A549 (cell line): Measurements from ENCODE around the gene PIK3R6. TPM values are rescaled to one million over a fixed set of nuclear protein-coding genes. Genes with fewer than 3 reads are reported as not detected.

ENCODE experiments used
- ATAC-seq, 2 experiments: fragments of 200-7000 bp in 1 of 2; fragments of >200 bp in 1 of 2; cut with Nextera tagmentation in 1 of 2; cut with Tn5 transposase in 1 of 2; 3 replicates each; pipeline versions ENCODE4 v1.8.0 to v1.9.1; 2018 to 2020; ENCODE audit warnings: mild to moderate bottlenecking in 1 of 2, moderate library complexity in 1 of 2
- CTCF ChIA-PET: fragments of 300-600 bp; sonication (Branson Sonifier 250); formaldehyde crosslinking; extraction: SDS; loops from one replicate; lab custom pipeline; 2021; ENCODE audit warnings: antibody characterized with exemption, inconsistent platforms; lab: Yijun Ruan, JAX
- POLR2A ChIA-PET: fragments of 350-600 bp; formaldehyde crosslinking; extraction: SDS; loops from one replicate; lab custom pipeline; 2021; ENCODE audit warnings: antibody characterized with exemption, inconsistent platforms; lab: Yijun Ruan, JAX
- DNase-seq, 2 experiments: peaks; one replicate each; pipeline versions ENCODE4 v3.0.0 to v3.0.0-alpha.2; 2011 to 2016; ENCODE audit warnings: low read depth in 1 of 2, low spot score in 1 of 2
- FAIRE-seq: peaks from 2 replicates; lab custom pipeline; 2011; peaks lifted over from hg19 to GRCh38; lab: Jason Lieb, UNC
- H3K27ac ChIP-seq, 2 experiments: fragments of >200 bp; sonication (Bioruptor Twin); formaldehyde crosslinking; 3 replicates each; pipeline ENCODE4 v1.5.1; 2016 to 2017
- H3K4me1 ChIP-seq: fragments of >200 bp; sonication (Bioruptor Twin); formaldehyde crosslinking; 3 replicates; pipeline ENCODE4 v1.6.1; 2016
- H3K4me2 ChIP-seq: fragments of >200 bp; sonication (Bioruptor Twin); formaldehyde crosslinking; 3 replicates; pipeline ENCODE4 v1.6.1; 2016
- H3K4me3 ChIP-seq: fragments of >200 bp; sonication (Bioruptor Twin); formaldehyde crosslinking; 3 replicates; pipeline ENCODE4 v1.5.1; 2016
- H3K9me3 ChIP-seq: fragments of >200 bp; sonication (Bioruptor Twin); formaldehyde crosslinking; 3 replicates; pipeline ENCODE4 v1.6.1; 2016
- E2F6 ChIP-seq: IDR thresholded peaks from 2 replicates; pipeline ENCODE4 v1.6.1; 2012; ENCODE audit warnings: low read depth, borderline replicate concordance
- ESRRA ChIP-seq: fragments of 150-350 bp; IDR thresholded peaks from 2 replicates; pipeline ENCODE4 v1.6.1; 2014; ENCODE audit warnings: mild to moderate bottlenecking, low read length, borderline replicate concordance
- FOSL2 ChIP-seq, 2 experiments: fragments of 450-650 bp in 1 of 2; fragments of >200 bp in 1 of 2; sonication (Bioruptor Twin) in 1 of 2; formaldehyde crosslinking; IDR thresholded peaks; 2 replicates each; pipeline versions ENCODE4 v1.5.0 to v1.6.1; 2016 to 2020; ENCODE audit warnings: mild to moderate bottlenecking in 1 of 2, moderate library complexity in 1 of 2
- HEYL ChIP-seq: fragments of 250-450 bp; sonication (Bioruptor Pico); IDR thresholded peaks from 2 replicates; pipeline ENCODE4 v1.8.0; 2021; ENCODE audit warnings: mild to moderate bottlenecking, moderate library complexity
- KDM1A ChIP-seq: fragments of 200-600 bp; sonication (generic); IDR thresholded peaks from 2 replicates; pipeline ENCODE4 v1.6.1; 2016; ENCODE audit warnings: low read depth, mild to moderate bottlenecking
- MAZ ChIP-seq: fragments of 150-350 bp; IDR thresholded peaks from 2 replicates; pipeline ENCODE4 v1.6.1; 2014; ENCODE audit warnings: antibody characterized with exemption, low read depth, low read length, borderline replicate concordance
- MYC ChIP-seq: IDR thresholded peaks from 2 replicates; pipeline ENCODE4 v1.6.1; 2012; ENCODE audit warnings: mild to moderate bottlenecking, inconsistent platforms, low read length, improper control_type of control experiment, borderline replicate concordance
- NPAS2 ChIP-seq: fragments of 250-450 bp; sonication (Bioruptor Pico); IDR thresholded peaks from 2 replicates; pipeline ENCODE4 v1.8.0; 2022; ENCODE audit warnings: mild to moderate bottlenecking, moderate library complexity, borderline replicate concordance
- NR3C1 ChIP-seq: fragments of >200 bp; sonication (Bioruptor Twin); formaldehyde crosslinking; IDR thresholded peaks from 3 replicates; pipeline ENCODE4 v1.6.1; 2017
- POLR2AphosphoS2 ChIP-seq: conservative IDR thresholded peaks from 2 replicates; pipeline ENCODE4 v1.6.1; 2012; ENCODE audit warnings: low read length, improper control_type of control experiment, inconsistent platforms
- RCOR1 ChIP-seq: fragments of 150-350 bp; IDR thresholded peaks from 2 replicates; pipeline ENCODE4 v1.6.1; 2014; ENCODE audit warnings: antibody characterized with exemption, low read length, low read depth
- REST ChIP-seq: fragments of 200-600 bp; sonication (generic); IDR thresholded peaks from 2 replicates; pipeline ENCODE4 v1.6.1; 2016; ENCODE audit warnings: antibody characterized with exemption, mild to moderate bottlenecking, moderate library complexity
- RFX5 ChIP-seq: fragments of 450-650 bp; IDR thresholded peaks from 2 replicates; pipeline ENCODE4 v1.7.1; 2014; ENCODE audit warnings: antibody characterized with exemption, mild to moderate bottlenecking, moderate library complexity
- RNF2 ChIP-seq: fragments of 200-600 bp; sonication (generic); IDR thresholded peaks from 2 replicates; pipeline ENCODE4 v1.6.1; 2016; ENCODE audit warnings: low read depth, mild to moderate bottlenecking, antibody characterized with exemption, moderate library complexity, borderline replicate concordance
- SMC3 ChIP-seq: fragments of >200 bp; sonication (Bioruptor Twin); formaldehyde crosslinking; IDR thresholded peaks from 3 replicates; pipeline ENCODE4 v1.6.1; 2018; ENCODE audit warnings: inconsistent platforms
- ZC3H11A ChIP-seq: fragments of 450-650 bp; IDR thresholded peaks from 2 replicates; pipeline ENCODE4 v1.6.1; 2014; ENCODE audit warnings: antibody characterized with exemption, mild to moderate bottlenecking
- ZFP36 ChIP-seq: fragments of 450-650 bp; IDR thresholded peaks from 2 replicates; pipeline ENCODE4 v1.6.1; 2014; ENCODE audit warnings: borderline replicate concordance; ENCODE audit not compliant: partially characterized antibody
- ZNF302 ChIP-seq: fragments of 250-450 bp; sonication (Bioruptor Pico); IDR thresholded peaks from 2 replicates; pipeline ENCODE4 v1.9.0; 2021; ENCODE audit warnings: inconsistent platforms, mild to moderate bottlenecking, moderate library complexity
- ZSCAN20 ChIP-seq: fragments of 250-450 bp; sonication (Bioruptor Pico); IDR thresholded peaks from 2 replicates; pipeline ENCODE4 v1.8.0; 2022; ENCODE audit warnings: mild to moderate bottlenecking, moderate library complexity
- whole genome bisulfite sequencing: methylation state at CpG from one replicate; pipeline ENCODE4 v1.1.6; 2017; ENCODE audit errors: missing lambda C conversion rate; 5-methylcytosine and 5-hydroxymethylcytosine counted together
- polyA plus RNA-seq, 4 experiments: library from polyadenylated mRNA; depleted of rRNA in 3 of 4; stranded (reverse); fragments of >200 nt; fragmentation: RNase III in 1 of 4; extraction: RNeasy Plus Mini Kit Qiagen cat#74134 plus additional on column Dnase treatment in 1 of 4; gene quantifications; 2 replicates in 3 of 4; 3 replicates in 1 of 4; pipeline ENCODE4 v1.2.3, GENCODE V29; 2011 to 2017
- TF ChIP-seq, protein P1 (sequence below): fragments of 150-350 bp; IDR thresholded peaks from 2 replicates; pipeline ENCODE4 v1.6.1; 2014; ENCODE audit warnings: low read depth, mild to moderate bottlenecking, low read length
- TF ChIP-seq, protein P2 (sequence below): fragments of 250-450 bp; sonication (Bioruptor Pico); IDR thresholded peaks from 2 replicates; pipeline ENCODE4 v1.5.0; 2020; ENCODE audit warnings: low read depth, mild to moderate bottlenecking, moderate library complexity
- TF ChIP-seq, protein P3 (sequence below): fragments of >200 bp; sonication (Bioruptor Twin); formaldehyde crosslinking; IDR thresholded peaks from 2 replicates; pipeline ENCODE4 v1.6.1; 2016

The PIK3R6 gene
- polyA plus RNA-seq, 2 of the 4 experiments (the other 2 are of a cell fraction): not detected

GRCh38 chr17:8776881-8777280 is 90.6 kb downstream of the PIK3R6 start:
- 19% methylated on average over 1 of the region's 1 CpG for WGBS
- FAIRE-seq: no peak
- Histone ChIP-seq H3K4me3 (no peak overlapping the region), H3K9me3 (peaks cover 11% of the 10 kb centered on the region; the same call in 1 of the 3 replicates), H3K4me1 (no peaks in the 10 kb centered on the region), H3K27ac (no peak overlapping the region), H3K4me2 (no peak overlapping the region)
- no peak for ATAC-seq
- no peak for DNase-seq
- TF ChIP-seq ZNF302 (no peak), E2F6 (no peak), NR3C1 (no peak), ZSCAN20 (CRISPR knock-in tag) (no peak), ESRRA (no peak), RNF2 (no peak), ZC3H11A (no peak), SMC3 (no peak), MYC (no peak), KDM1A (no peak), HEYL (CRISPR knock-in tag) (no peak)
- TF ChIP-seq, all 56 proteins: peak for 0
- CTCF ChIA-PET: interaction anchor here (1.0 to 5.9 kb wide), 4 partner anchors 9 to 221 kb away, joined by 3 to 45 read pairs (median 5); no protein-coding TSS in a partner anchor
- POLR2A ChIA-PET: no interaction called here

GRCh38 chr17:8776248-8776647 is 91.2 kb downstream of the PIK3R6 start:
- FAIRE-seq (no peak), ATAC-seq (no peak), DNase-seq (no peak)
- ChIA-PET POLR2A (no interaction called here), CTCF (interaction anchor here (0.6 to 5.9 kb wide), 8 partner anchors 9 to 366 kb away, joined by 3 to 45 read pairs (median 4); no protein-coding TSS in a partner anchor)
- Histone ChIP-seq H3K27ac (no peak overlapping the region), H3K9me3 (peaks cover 11% of the 10 kb centered on the region; the same call in 1 of the 3 replicates), H3K4me3 (no peak overlapping the region), H3K4me1 (no peaks in the 10 kb centered on the region), H3K4me2 (no peak overlapping the region)
- TF ChIP-seq, protein P1, sequence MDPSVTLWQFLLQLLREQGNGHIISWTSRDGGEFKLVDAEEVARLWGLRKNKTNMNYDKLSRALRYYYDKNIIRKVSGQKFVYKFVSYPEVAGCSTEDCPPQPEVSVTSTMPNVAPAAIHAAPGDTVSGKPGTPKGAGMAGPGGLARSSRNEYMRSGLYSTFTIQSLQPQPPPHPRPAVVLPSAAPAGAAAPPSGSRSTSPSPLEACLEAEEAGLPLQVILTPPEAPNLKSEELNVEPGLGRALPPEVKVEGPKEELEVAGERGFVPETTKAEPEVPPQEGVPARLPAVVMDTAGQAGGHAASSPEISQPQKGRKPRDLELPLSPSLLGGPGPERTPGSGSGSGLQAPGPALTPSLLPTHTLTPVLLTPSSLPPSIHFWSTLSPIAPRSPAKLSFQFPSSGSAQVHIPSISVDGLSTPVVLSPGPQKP: no peak
- TF ChIP-seq NPAS2 (CRISPR knock-in tag): no peak
- TF ChIP-seq MAZ: no peak
- TF ChIP-seq, protein P2, sequence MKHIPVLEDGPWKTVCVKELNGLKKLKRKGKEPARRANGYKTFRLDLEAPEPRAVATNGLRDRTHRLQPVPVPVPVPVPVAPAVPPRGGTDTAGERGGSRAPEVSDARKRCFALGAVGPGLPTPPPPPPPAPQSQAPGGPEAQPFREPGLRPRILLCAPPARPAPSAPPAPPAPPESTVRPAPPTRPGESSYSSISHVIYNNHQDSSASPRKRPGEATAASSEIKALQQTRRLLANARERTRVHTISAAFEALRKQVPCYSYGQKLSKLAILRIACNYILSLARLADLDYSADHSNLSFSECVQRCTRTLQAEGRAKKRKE (CRISPR knock-in tag): no peak
- TF ChIP-seq ZFP36: no peak
- TF ChIP-seq ZSCAN20 (CRISPR knock-in tag): no peak
- TF ChIP-seq, protein P3, sequence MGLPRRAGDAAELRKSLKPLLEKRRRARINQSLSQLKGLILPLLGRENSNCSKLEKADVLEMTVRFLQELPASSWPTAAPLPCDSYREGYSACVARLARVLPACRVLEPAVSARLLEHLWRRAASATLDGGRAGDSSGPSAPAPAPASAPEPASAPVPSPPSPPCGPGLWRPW: no peak
- no peak for TF ChIP-seq NR3C1
- no peak for TF ChIP-seq RFX5
- no peak for TF ChIP-seq FOSL2 (IDR thresholded peaks at IDR 0.05)
- no peak for TF ChIP-seq FOSL2 (CRISPR knock-in tag; IDR thresholded peaks at IDR 0.05)
- TF ChIP-seq REST: no peak
- TF ChIP-seq POLR2AphosphoS2: no peak
- no peak for TF ChIP-seq RCOR1
